ENCODE results near the gene DNAJC13.

- TF ChIP-seq POLR2A (IDR thresholded peaks at IDR 0.05; ENCODE audit: low read length), result peak; percentile 68
- TF ChIP-seq GATA1 (IDR thresholded peaks at IDR 0.05; ENCODE audit: low read depth, low read length), result no peak
These were observed at the start of gene DNAJC13 for GRCh38 chr3:132416807-132417694.

Data from erythroblast (primary cell).